Neural progenitor cell (in vitro differentiated cells): ENCODE results near the gene WIPF2. TPM values are rescaled to one million over a fixed set of nuclear protein-coding genes. Genes with fewer than 3 reads are reported as not detected.

Source experiments
- DNase-seq: peaks from one replicate; pipeline ENCODE4 v3.0.0-alpha.2; 2016; ENCODE audit warnings: low spot score
- H2AFZ ChIP-seq: fragments of 200-600 bp; sonication (generic); replicated peaks from 2 replicates; pipeline ENCODE4 v1.6.1; 2016; ENCODE audit warnings: antibody characterized with exemption
- H3F3A ChIP-seq: fragments of 200-600 bp; sonication (generic); 2 replicates; pipeline ENCODE4 v1.6.1; 2016; ENCODE audit warnings: antibody characterized with exemption, low read depth
- H3K27ac ChIP-seq: fragments of 200-600 bp; sonication (generic); 2 replicates; pipeline ENCODE4 v1.5.1; 2016; ENCODE audit warnings: mild to moderate bottlenecking
- H3K27me3 ChIP-seq: fragments of 200-600 bp; sonication (generic); 2 replicates; pipeline ENCODE4 v1.6.1; 2016; ENCODE audit warnings: mild to moderate bottlenecking, moderate library complexity
- H3K36me3 ChIP-seq: fragments of 200-600 bp; sonication (generic); 2 replicates; pipeline ENCODE4 v1.5.1; 2016
- H3K4me1 ChIP-seq: fragments of 200-600 bp; sonication (generic); 2 replicates; pipeline ENCODE4 v1.6.1; 2016; ENCODE audit warnings: mixed run types
- H3K4me2 ChIP-seq: fragments of 200-600 bp; sonication (generic); 2 replicates; pipeline ENCODE4 v1.6.1; 2016
- H3K4me3 ChIP-seq: fragments of 200-600 bp; sonication (generic); 2 replicates; pipeline ENCODE4 v1.5.1; 2016
- H3K79me2 ChIP-seq: fragments of 200-600 bp; sonication (generic); 2 replicates; pipeline ENCODE4 v1.6.1; 2016; ENCODE audit warnings: low read depth
- H3K9ac ChIP-seq: fragments of 200-600 bp; sonication (generic); 2 replicates; pipeline ENCODE4 v1.6.1; 2016
- H3K9me3 ChIP-seq: fragments of 200-600 bp; sonication (generic); 2 replicates; pipeline ENCODE4 v1.5.1; 2016; ENCODE audit warnings: low read depth
- H4K20me1 ChIP-seq: fragments of 200-600 bp; sonication (generic); 2 replicates; pipeline ENCODE4 v1.6.1; 2016; ENCODE audit warnings: low read depth
- H3K27ac Mint-ChIP-seq: 3 replicates; pipeline ENCODE4 v1.8.0; 2021; ENCODE audit warnings: mixed read lengths
- H3K27me3 Mint-ChIP-seq: 2 replicates; pipeline ENCODE4 v1.8.0; 2022; ENCODE audit warnings: low read depth, mild to moderate bottlenecking, inconsistent platforms, moderate library complexity, mixed read lengths; ENCODE audit not compliant: insufficient read depth
- H3K36me3 Mint-ChIP-seq: 3 replicates; pipeline ENCODE4 v1.8.0; 2021; ENCODE audit warnings: mixed read lengths
- H3K4me1 Mint-ChIP-seq: 3 replicates; pipeline ENCODE4 v1.8.0; 2021; ENCODE audit warnings: mixed read lengths
- H3K4me3 Mint-ChIP-seq: 3 replicates; pipeline ENCODE4 v1.8.0; 2021; ENCODE audit warnings: mild to moderate bottlenecking, moderate library complexity, mixed read lengths
- H3K9me3 Mint-ChIP-seq: 3 replicates; pipeline ENCODE4 v1.8.0; 2020; ENCODE audit warnings: mixed read lengths
- CTCF ChIP-seq: fragments of 200-600 bp; sonication (generic); IDR thresholded peaks from 2 replicates; pipeline ENCODE4 v1.5.1; 2017; ENCODE audit warnings: antibody characterized with exemption, mild to moderate bottlenecking
- EZH2 ChIP-seq: fragments of 200-600 bp; sonication (generic); IDR thresholded peaks from 2 replicates; pipeline ENCODE4 v1.6.1; 2017; ENCODE audit warnings: antibody characterized with exemption, mild to moderate bottlenecking, moderate library complexity
- EZH2phosphoT487 ChIP-seq: fragments of 200-600 bp; sonication (generic); IDR thresholded peaks from 2 replicates; pipeline ENCODE4 v1.6.1; 2017; ENCODE audit warnings: antibody characterized with exemption
- total RNA-seq: library from RNA; depleted of rRNA; stranded (reverse); fragments of >200 nt; gene quantifications from 2 replicates; pipeline ENCODE4 v1.2.3, GENCODE V29; 2015; ENCODE audit warnings: low replicate concordance

WIPF2 gene
- total RNA-seq, 1 donor from 2014 or later = 6.8 TPM

GRCh38 chr17:40311575-40311974 lies 92.5 kb downstream of the WIPF2 start:
- peaks cover 18% of the 10 kb centered on the region for H4K20me1 ChIP-seq
- TF ChIP-seq EZH2phosphoT487 (no peak), CTCF (no peak), EZH2 (no peak)
- no peak overlapping the region for H3K9ac ChIP-seq
- H3F3A ChIP-seq = peaks cover 35% of the 10 kb centered on the region
- H3K4me1 Mint-ChIP-seq = peaks cover 37% of the 10 kb centered on the region
- H3K4me3 ChIP-seq = no peak overlapping the region
- no peaks in the 10 kb centered on the region for H3K36me3 Mint-ChIP-seq
- no peak for DNase-seq
- no peaks in the 10 kb centered on the region for H3K9me3 Mint-ChIP-seq
- no peak overlapping the region for H2AFZ ChIP-seq
- H3K4me2 ChIP-seq = no peak overlapping the region
- H3K27ac Mint-ChIP-seq = no peak overlapping the region
- peaks cover 16% of the 10 kb centered on the region for H3K27me3 Mint-ChIP-seq
- peak overlapping the region; percentile 48 for H3K4me3 Mint-ChIP-seq
- no peaks in the 10 kb centered on the region for H3K9me3 ChIP-seq
- peaks cover 11% of the 10 kb centered on the region for H3K27me3 ChIP-seq
- H3K79me2 ChIP-seq = no peaks in the 10 kb centered on the region
- H3K4me1 ChIP-seq = peaks cover 66% of the 10 kb centered on the region
- no peak overlapping the region for H3K27ac ChIP-seq
- no peaks in the 10 kb centered on the region for H3K36me3 ChIP-seq

GRCh38 chr17:40312131-40312731 lies 93.1 kb downstream of the WIPF2 start:
- Histone ChIP-seq H3K4me2 (no peak overlapping the region), H2AFZ (no peak overlapping the region), H3K9me3 (no peaks in the 10 kb centered on the region), H3K4me3 (no peak overlapping the region), H3K27ac (no peak overlapping the region), H3K4me1 (peaks cover 64% of the 10 kb centered on the region), H3K36me3 (no peaks in the 10 kb centered on the region), H4K20me1 (peaks cover 13% of the 10 kb centered on the region), H3F3A (peaks cover 33% of the 10 kb centered on the region), H3K27me3 (peaks cover 17% of the 10 kb centered on the region), H3K9ac (no peak overlapping the region), H3K79me2 (no peaks in the 10 kb centered on the region)
- Mint-ChIP-seq H3K4me1 (peaks cover 41% of the 10 kb centered on the region), H3K4me3 (peak overlapping the region; percentile 57), H3K9me3 (no peaks in the 10 kb centered on the region), H3K27ac (peak overlapping the region; percentile 57), H3K27me3 (peaks cover 16% of the 10 kb centered on the region), H3K36me3 (no peaks in the 10 kb centered on the region)
- TF ChIP-seq CTCF (no peak), EZH2phosphoT487 (no peak), EZH2 (no peak)
- no peak for DNase-seq

- Histone ChIP-seq H3K27ac (no peak overlapping the region), H3F3A (peaks cover 32% of the 10 kb centered on the region), H3K9ac (no peak overlapping the region), H2AFZ (no peak overlapping the region), H3K9me3 (no peaks in the 10 kb centered on the region), H3K79me2 (no peaks in the 10 kb centered on the region), H3K4me3 (no peak overlapping the region), H3K4me2 (no peak overlapping the region), H3K36me3 (no peaks in the 10 kb centered on the region), H3K27me3 (peaks cover 23% of the 10 kb centered on the region), H3K4me1 (peaks cover 61% of the 10 kb centered on the region), H4K20me1 (peaks cover 10% of the 10 kb centered on the region)
- peak overlapping the region; percentile 4 for H3K4me3 Mint-ChIP-seq
- DNase-seq = no peak
- peaks cover 18% of the 10 kb centered on the region for H3K27me3 Mint-ChIP-seq
- no peaks in the 10 kb centered on the region for H3K36me3 Mint-ChIP-seq
- H3K9me3 Mint-ChIP-seq = no peaks in the 10 kb centered on the region
- peaks cover 48% of the 10 kb centered on the region for H3K4me1 Mint-ChIP-seq
- no peak for TF ChIP-seq EZH2phosphoT487
- TF ChIP-seq CTCF = no peak
- TF ChIP-seq EZH2 = no peak
- H3K27ac Mint-ChIP-seq = peak overlapping the region; percentile 87
Measured at GRCh38 chr17:40312893-40313667, 94.0 kb downstream of the WIPF2 start.
